SK-N-MC (cell line): Measurements from ENCODE around the gene SHROOM2.

Source experiments
- EZH2 ChIP-seq: fragments of 200-600 bp; sonication (generic); IDR thresholded peaks from one replicate; pipeline ENCODE4 v1.6.1; 2017; ENCODE audit warnings: antibody characterized with exemption
- FOXP2 ChIP-seq: optimal IDR thresholded peaks from 2 replicates; pipeline ENCODE3; 2011; ENCODE audit warnings: mild to moderate bottlenecking, moderate library complexity; ENCODE audit not compliant: insufficient read depth; ENCODE audit errors: extremely low read length, control extremely low read depth
- POLR2AphosphoS5 ChIP-seq: IDR thresholded peaks from 2 replicates; pipeline ENCODE4 v1.6.1; 2012; ENCODE audit warnings: mild to moderate bottlenecking, low read depth, low read length, borderline replicate concordance

GRCh38 chrX:9992724-9993123 is 206.5 kb downstream of the SHROOM2 start:
- TF ChIP-seq EZH2 (no peak), POLR2AphosphoS5 (no peak), FOXP2 (no peak)
